H1 (cell line): Measurements from ENCODE around the gene PRR5L. TPM values are rescaled to one million over a fixed set of nuclear protein-coding genes. Genes with fewer than 3 reads are reported as not detected.

Experiments used
- CHD7 ChIP-seq: fragments of 300-600 bp; sonication (generic); IDR thresholded peaks from 2 replicates; pipeline ENCODE4 v1.7.1; 2012; ENCODE audit warnings: low read length, moderate library complexity, mild to moderate bottlenecking, inconsistent platforms; ENCODE audit not compliant: insufficient replicate concordance
- CTCF ChIP-seq, 3 experiments: IDR thresholded peaks; 1 replicate in 2 of 3; 2 replicates in 1 of 3; pipeline versions ENCODE4 v1.5.1 to v1.6.1; 2011; ENCODE audit warnings: low read length in 3 of 3, mild to moderate bottlenecking in 3 of 3, inconsistent platforms in 2 of 3, low read depth in 1 of 3, moderate library complexity in 1 of 3; ENCODE audit not compliant: insufficient read depth in 1 of 3; ENCODE audit errors: control extremely low read depth in 1 of 3
- EZH2 ChIP-seq: fragments of 200-600 bp; sonication (generic); IDR thresholded peaks from 2 replicates; pipeline ENCODE4 v1.7.1; 2012; ENCODE audit warnings: low read depth, mild to moderate bottlenecking, moderate library complexity, low read length, inconsistent platforms; ENCODE audit not compliant: severe bottlenecking
- JUND ChIP-seq: IDR thresholded peaks from 2 replicates; pipeline ENCODE4 v1.6.1; 2011; ENCODE audit warnings: mild to moderate bottlenecking, improper control_type of control experiment, low read length
- KDM4A ChIP-seq: IDR thresholded peaks from one replicate; pipeline ENCODE4 v1.7.1; 2012; ENCODE audit warnings: low read depth, mild to moderate bottlenecking, moderate library complexity, low read length, inconsistent platforms; ENCODE audit not compliant: severe bottlenecking
- POLR2A ChIP-seq, 2 experiments: IDR thresholded peaks; 1 replicate in 1 of 2; 2 replicates in 1 of 2; pipeline ENCODE4 v1.6.1; 2011; ENCODE audit warnings: low read depth in 2 of 2, low read length in 2 of 2, mild to moderate bottlenecking in 2 of 2; ENCODE audit errors: control extremely low read depth in 1 of 2
- TAF1 ChIP-seq: IDR thresholded peaks from 2 replicates; pipeline ENCODE4 v1.6.1; 2011; ENCODE audit warnings: mild to moderate bottlenecking, low read depth, low read length
- TCF12 ChIP-seq: IDR thresholded peaks from 2 replicates; pipeline ENCODE4 v1.6.1; 2011; ENCODE audit warnings: low read depth, mild to moderate bottlenecking, low read length
- polyA plus RNA-seq, 7 experiments: library from polyadenylated mRNA; depleted of rRNA in 3 of 7; stranded (reverse) in 5 of 7; unstranded in 2 of 7; fragments of >200 nt in 5 of 7; fragments of 200-250 nt in 2 of 7; gene quantifications; 1 replicate in 5 of 7; 2 replicates in 1 of 7; 4 replicates in 1 of 7; pipeline versions ENCODE4 v1.2.1 to v1.2.3, GENCODE V29; 2011 to 2013; ENCODE audit warnings: missing spikeins in 2 of 7, mixed read lengths in 2 of 7
- total RNA-seq: library from RNA; stranded (reverse); fragmentation: NEBNext Ultra II Directional; extraction: Animal tissue kit (Norgen Biotek cat#: 25700); gene quantifications from 2 replicates; pipeline ENCODE4 v1.2.1, GENCODE V29; 2021

PRR5L gene
- total and polyA plus RNA-seq, 2 of the 8 experiments (the other 6 are each of a cell fraction or from before 2014, with no cell fraction given) = 6.6 to 10.1 TPM

DNA sequence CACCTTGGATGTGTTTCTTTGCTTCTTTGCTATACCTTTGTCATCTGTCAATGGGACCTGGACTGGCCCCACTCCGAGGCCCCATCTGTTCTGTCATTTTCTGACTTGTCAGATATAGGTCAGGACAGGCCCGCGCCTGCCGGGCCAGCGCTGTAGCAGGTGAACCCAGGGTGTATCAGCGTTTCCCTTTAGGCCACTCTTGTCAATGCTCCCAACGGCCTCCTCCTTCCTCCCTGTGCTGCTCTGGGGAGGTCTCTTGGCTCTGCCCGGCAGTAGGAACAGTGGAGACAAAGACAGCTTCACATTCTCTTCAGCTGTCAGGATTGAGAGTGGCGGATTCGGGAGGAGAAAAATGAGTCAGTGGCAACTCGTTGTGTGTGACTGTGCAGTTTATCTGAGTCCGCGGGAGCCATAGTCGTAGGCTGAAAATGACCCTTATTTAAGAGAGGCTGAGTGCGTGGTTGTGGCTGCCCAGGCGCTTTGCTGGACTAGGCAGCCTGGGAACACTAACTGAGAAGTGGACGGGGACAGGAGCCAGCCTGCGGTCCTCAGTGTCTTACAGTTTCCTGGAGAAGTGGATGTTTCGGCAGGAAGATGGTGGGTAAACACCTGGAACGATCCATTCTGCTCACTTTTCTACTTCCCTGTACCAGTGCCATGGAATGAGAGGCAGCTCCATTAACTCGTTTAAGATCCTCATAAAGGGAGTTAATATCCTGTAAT, 102.3 kb downstream of the PRR5L start (continued):
- TF ChIP-seq CHD7 = no peak
- TF ChIP-seq TAF1 = no peak
- TF ChIP-seq KDM4A = no peak
- no peak for TF ChIP-seq CTCF (IDR thresholded peaks at IDR 0.05; ENCODE audit: control extremely low read depth in 1 of 3, insufficient read depth in 1 of 3, low read depth in 1 of 3, low read length in 3 of 3)
- no peak for TF ChIP-seq JUND
- no peak for TF ChIP-seq EZH2
- no peak for TF ChIP-seq TCF12
- no peak for TF ChIP-seq POLR2A (IDR thresholded peaks at IDR 0.05; ENCODE audit: control extremely low read depth in 1 of 2, low read depth in 2 of 2, low read length in 2 of 2)
